Measurements from ENCODE around the gene NPM1.
"Not testable (repeated sequence)": the region's sequence is repeated elsewhere in the genome, so short reads cannot be mapped to it uniquely, and the experiment has no call there.

Gene NPM1

DNA sequence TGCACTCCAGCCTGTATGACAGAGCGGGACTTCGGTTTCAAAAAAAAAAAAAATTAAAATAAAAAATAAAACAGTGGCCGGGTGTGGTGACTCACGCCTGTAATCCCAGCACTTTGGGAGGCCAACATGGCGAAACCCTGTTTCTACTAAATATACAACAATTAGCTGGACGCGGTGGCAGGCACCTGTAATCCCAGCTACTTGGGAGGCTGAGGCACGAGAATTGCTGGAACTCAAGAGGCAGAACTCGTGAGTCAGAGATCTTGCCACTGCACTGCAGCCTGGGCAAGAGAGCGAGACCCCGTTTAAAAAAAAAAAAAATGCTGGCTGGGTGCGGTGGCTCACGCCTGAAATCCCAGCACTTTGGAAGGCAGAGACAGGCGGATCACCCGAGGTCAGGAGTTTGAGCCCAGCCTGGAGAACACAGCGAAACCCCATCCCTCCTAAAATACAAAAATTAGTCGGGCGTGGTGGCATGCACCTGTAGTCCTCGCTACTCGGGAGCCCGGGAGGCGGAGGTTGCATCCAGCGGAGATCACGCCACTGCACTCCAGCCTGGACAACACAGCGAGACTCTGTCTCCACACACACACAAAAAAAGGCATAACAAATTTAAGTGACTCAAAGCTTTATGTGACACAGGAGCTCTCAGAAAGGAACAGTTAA is 1.5 kb upstream of the NPM1 start:
- no peak for DNase-seq

DNA sequence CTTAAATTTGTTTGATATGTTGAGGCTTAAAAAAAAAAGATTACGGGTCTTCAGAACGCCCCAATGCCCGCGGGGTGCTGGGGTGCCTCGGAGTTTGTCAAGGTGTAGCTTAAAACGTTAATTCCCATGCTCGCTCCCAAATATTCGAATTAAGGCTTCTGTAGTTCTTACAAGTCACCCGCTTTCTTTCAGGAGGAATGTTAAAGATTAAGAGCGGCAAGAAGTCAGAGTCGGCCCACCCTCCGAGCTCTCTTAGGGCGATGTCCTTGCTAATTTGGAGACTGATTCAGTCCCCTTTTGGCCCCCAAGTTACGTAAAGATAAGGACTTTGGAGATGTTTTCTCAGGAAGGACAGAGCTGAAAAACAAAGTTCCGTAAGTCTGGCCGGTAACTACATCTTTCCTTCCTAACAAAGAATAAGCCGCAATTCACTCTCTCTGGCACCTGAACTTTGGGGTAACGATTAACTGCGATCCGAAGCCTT is 746 bp upstream of the NPM1 start:
- DNase-seq, result peak; percentile 20

- DNase-seq, result peak; percentile 83
These were observed 544 bp downstream of the NPM1 start for GRCh38 chr5:171387970-171388815.

DNA sequence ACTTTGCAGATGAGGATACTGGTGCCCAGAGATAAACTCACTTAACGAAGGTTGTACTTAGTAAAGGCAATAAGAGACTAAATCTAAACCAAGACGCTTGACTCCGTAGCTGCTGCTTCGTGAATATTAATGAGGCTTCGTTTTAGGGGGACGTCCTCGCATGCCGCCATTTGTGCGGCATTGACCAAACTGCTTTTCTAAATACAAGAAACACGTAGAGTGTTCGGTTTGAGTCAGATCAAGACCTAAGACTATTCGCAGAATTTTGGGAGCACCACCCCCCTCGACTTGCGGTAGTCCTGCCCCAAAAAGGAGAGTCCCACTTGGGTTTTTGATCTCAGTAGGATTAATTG is 1.1 kb downstream of the NPM1 start:
- no peak for DNase-seq

DNA sequence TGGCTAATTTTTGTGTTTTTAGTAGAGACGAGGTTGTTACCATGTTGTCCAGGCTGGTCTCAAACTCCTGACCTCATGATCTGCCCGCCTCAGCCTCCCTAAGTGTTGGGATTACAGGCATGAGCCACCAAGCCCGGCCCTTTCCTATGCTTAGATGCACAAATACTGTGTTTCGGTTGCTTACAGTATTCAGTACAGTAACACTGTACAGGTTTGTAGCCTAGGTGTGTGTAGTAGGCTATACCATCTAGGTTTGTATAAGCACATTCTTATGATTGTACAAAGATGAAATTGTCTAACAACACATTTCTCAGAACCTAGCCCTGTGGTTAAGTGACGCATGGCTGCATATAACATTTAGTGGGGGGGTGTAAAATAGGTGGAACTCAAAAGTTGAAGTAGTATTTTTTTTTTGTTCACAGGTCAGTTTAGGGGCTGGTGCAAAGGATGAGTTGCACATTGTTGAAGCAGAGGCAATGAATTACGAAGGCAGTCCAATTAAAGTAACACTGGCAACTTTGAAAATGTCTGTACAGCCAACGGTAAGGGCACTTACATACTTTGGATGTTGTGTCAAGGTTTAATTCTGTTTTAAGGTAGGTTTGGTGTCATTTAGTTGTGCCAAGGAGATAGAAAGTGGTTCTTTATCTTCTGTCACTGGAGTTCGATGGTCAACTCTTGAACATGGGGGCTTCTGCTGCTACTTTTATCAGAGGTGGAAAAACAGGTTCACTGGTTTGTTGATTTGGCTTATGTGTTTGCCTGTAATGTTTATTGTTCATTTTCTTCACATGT is 3.4 kb downstream of the NPM1 start:
- no peak for DNase-seq

- DNase-seq, result no peak
These were observed 4.4 kb downstream of the NPM1 start for GRCh38 chr5:171391996-171392577.

- DNase-seq, result no peak
These were observed 5.0 kb downstream of the NPM1 start for GRCh38 chr5:171392585-171393159.

DNA sequence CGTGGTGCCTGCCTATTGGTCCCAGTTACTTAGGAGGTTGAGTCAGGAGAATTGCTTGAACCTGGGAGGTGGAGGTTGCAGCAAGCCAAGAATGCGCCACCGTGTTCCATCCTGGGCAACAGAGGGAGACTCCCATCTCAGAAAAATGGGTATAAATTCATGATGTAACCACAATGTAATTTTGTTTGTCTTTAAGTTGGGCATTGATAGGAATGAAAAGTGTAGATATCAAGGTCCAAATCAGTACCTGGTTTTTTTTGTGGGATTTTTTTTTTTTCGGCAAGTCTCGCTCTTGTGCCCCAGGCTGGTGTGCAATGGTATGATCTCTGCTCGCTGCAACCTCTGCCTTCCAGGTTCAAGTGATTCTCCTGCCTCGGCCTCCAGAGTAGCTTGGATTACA is 7.4 kb downstream of the NPM1 start:
- no peak for DNase-seq

DNA sequence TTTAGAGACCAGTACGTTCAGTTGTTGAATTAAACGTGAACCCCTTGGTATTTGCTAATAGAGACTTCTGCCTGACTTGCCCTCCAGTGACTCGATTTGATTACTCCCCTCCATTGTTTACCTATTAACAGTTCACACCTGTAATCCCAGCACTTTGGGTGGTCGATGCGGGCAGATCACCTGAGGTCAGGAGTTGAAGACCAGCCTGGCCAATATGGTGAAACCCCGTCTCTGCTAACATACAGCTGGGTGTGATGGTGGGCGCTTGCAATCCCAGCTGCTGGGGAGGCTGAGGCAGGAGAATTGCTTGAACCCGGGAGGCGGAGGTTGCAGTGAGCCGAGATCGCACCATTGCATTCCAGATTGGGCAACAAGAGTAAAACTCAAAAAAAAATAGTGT is 8.9 kb downstream of the NPM1 start:
- DNase-seq, result not testable (repeated sequence)

DNA sequence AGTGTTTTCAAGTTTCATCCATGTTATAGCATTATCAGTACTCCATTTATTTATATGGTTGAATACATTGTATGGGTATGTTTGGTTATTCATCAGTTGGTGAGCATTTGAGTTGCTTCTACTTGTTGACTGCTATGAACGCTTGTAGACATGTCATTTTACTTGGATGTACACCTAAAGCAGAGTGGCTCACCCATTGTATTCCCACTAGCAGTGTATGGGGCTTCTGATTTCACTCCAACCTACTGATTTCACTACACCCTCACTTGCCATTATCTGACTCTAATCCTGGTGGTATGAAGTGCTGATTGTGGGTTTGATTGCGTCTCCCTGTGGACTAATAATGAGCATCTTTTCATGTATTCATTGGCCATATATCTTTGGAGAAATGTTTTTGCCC is 9.5 kb downstream of the NPM1 start:
- no peak for DNase-seq

- DNase-seq, result no peak
These were observed 9.9 kb downstream of the NPM1 start for GRCh38 chr5:171397599-171397998.

DNA sequence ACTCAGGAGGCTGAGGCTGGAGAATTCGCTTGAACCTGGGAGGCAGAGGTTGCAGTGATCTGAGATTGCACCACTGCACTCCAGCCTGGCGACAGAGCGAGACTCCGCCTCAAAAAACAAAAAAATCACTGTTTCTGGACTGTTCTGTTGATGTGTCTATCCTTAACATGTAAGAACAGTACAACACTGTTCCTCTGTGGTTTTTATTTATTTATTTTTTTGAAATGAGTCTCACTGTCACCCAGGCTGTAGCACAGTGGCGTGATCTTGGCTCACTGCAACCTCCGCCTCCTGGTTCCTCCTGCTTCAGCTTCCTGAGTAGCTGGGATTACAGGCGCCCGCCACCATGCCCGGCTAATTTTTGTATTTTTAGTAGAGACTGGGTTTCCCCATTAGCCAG is 11.0 kb downstream of the NPM1 start:
- DNase-seq, result not testable (repeated sequence)

DNA sequence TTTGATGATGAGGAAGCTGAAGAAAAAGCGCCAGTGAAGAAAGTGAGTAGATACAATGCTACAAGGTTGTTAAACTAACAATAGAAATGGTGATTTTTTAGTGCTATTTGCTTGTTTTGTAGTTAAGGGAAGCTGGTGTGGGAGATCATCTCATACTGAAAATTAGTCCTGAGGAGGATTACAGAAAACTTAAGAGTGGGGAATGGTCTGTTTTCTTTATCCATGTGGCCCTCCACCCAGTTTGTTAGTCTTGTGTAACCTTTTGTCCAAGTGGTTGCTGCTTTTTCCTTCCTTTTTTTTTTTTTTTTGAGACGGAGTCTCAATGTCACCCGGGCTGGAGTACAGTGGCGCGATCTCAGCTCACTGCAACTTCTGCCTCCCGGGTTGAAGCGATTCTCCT is 12.5 kb downstream of the NPM1 start:
- DNase-seq, result no peak

GRCh38 chr5:171401167-171401947 is 13.7 kb downstream of the NPM1 start:
- no peak for DNase-seq

DNA sequence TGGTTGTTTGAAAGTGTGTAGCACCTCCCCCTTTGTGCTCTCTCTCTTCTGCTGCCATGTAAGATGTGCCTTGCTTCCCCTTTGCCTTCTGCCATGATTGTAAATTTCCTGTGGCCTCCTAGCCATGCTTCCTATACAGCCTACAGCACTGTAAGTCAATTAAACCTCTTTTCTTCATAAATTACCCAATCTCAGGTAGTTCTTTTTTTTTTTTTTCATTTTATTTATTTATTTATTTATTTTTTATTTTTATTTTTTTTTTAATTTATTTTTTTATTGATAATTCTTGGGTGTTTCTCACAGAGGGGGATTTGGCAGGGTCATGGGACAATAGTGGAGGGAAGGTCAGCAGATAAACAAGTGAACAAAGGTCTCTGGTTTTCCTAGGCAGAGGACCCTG is 15.1 kb downstream of the NPM1 start:
- not testable (repeated sequence) for DNase-seq

GRCh38 chr5:171405615-171406014 is 18.0 kb downstream of the NPM1 start:
- peak; percentile 28 for DNase-seq

DNA sequence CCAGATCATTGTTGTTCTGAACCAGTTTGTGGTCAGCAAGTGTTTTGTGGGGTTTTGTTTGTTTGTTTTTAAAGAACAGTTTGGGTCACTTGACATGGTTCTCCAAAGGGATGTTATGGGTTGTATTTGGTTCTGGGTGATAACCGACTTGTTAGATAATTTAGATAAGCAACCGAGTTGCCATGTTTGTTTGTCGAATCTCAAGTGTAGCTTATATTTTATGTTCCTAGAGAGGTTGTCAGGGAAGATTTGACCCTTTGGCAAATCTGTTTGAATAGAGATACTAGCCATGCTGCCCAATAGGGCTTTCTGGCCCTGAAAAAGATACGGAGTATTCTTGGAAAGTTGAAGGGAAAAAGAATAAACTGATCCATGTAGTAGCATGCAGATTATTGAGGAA is 19.6 kb downstream of the NPM1 start:
- no peak for DNase-seq

DNA sequence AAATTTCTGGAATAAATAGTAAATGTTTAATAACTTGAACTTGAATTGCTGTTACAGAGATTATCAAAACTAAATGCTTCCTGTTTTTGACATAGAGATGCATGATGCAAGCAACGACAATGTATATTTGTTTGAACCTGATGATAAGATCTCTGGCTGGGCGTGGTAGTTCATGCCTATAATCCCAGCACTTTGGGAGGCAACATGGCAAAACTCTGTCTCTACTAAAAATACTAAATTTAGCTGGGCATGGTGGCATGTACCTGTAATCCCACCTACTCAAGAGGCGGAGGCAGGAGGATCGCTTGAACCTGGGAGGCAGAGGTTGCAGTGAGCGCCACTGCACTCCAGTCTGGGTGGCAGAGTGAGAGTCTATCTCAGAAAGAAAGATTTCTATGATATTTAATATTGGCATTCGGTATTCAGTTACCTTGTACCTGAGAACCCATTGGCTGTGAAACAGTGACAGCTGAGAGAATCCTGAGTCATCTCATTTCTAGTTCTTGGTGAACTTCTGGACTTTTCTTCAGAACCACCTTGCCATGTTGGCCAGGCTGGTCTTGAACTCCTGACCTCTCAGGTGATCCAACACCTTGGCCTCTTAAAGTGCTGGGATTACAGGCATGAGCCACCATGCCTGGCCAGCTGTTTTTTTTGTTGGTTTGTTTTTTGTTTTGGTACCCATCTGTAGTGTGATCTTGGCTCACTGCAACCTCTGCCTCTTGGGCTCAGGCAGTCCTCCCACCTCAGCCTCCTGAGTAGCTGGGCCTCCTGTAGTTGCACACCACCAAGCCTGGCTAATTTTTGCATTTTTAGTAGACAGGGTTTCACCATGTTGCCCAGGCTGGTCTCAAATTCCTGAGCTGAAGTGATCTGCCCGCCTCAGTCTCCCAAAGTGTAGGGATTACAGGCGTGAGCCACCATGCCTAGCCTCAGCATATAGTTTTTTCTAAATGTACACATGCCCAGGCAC is 21.8 kb downstream of the NPM1 start:
- DNase-seq, result no peak

DNA sequence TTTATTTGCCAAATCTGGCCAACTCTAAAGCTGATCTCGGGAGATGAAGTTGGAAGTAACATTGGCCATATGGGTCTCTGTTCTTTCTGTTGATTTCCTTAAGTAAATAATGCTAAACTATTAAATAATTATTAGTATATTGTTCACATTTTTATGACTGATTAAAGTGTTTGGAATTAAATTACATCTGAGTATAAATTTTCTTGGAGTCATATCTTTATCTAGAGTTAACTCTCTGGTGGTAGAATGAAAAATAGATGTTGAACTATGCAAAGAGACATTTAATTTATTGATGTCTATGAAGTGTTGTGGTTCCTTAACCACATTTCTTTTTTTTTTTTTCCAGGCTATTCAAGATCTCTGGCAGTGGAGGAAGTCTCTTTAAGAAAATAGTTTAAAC is 22.5 kb downstream of the NPM1 start:
- DNase-seq, result peak; percentile 12

DNA sequence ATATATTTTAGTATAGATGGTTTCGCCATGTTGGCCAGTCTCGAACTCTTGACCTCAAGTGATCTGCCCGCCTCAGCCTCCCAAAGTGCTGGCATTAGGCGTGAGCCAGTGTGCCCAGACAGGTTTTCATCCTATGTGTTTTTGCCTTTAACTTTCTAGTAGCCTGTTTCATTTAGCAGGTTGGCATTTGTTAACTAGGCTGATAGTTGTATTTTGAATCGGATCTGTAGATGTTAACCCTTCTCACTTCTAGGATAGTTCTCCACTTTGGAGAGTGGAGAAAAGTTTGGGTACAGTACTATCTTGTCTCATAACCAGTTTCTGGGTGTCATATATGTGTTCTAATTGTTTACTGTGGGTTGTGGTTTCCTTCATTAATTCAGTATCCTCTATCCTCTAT is 24.5 kb downstream of the NPM1 start:
- DNase-seq, result no peak

Measured in fibroblast of skin of scalp (primary cell).